B cell (primary cell): ENCODE results near the gene LZTS3. TPM values are rescaled to one million over a fixed set of nuclear protein-coding genes. Genes with fewer than 3 reads are reported as not detected.

ENCODE experiments used
- ATAC-seq: fragments of 200-7000 bp; cut with Tn5 transposase; one replicate; pipeline ENCODE4 v1.10.0; 2021; ENCODE audit warnings: low read depth, mild to moderate bottlenecking, moderate number of reproducible peaks, moderate library complexity
- CTCF ChIA-PET: fragments of 350-600 bp; sonication (Branson Sonifier 250); formaldehyde crosslinking; loops from one replicate; lab custom pipeline; 2021; ENCODE audit warnings: antibody characterized with exemption, inconsistent platforms; lab: Charles Lee
- POLR2A ChIA-PET: fragments of 350-600 bp; sonication (Branson Sonifier 250); formaldehyde crosslinking; loops from one replicate; lab custom pipeline; 2021; ENCODE audit warnings: antibody characterized with exemption; lab: Charles Lee
- DNase-seq: peaks from one replicate; pipeline ENCODE4 v3.0.0; 2013
- H2AFZ ChIP-seq: 2 replicates; pipeline ENCODE4 v1.6.1; 2012; ENCODE audit warnings: mild to moderate bottlenecking, low read depth, low read length; ENCODE audit not compliant: insufficient read depth, poor library complexity, severe bottlenecking
- H3K27ac ChIP-seq, 2 donors: 1 replicate in 1 of 2; 2 replicates in 1 of 2; pipeline ENCODE4 v1.5.1; 2012 to 2013; ENCODE audit warnings: low read length in 2 of 2, mild to moderate bottlenecking in 2 of 2, moderate library complexity in 1 of 2
- H3K27me3 ChIP-seq, 4 experiments: fragments of 200-600 bp in 1 of 4; sonication (generic) in 1 of 4; replicated peaks in 1 of 4; 1 replicate in 2 of 4; 2 replicates in 2 of 4; pipeline versions ENCODE4 v1.6.1 to v1.7.0; 2013 to 2016; ENCODE audit warnings: low read length in 3 of 4, mild to moderate bottlenecking in 2 of 4, mixed read lengths in 1 of 4, moderate library complexity in 1 of 4; ENCODE audit not compliant: insufficient read depth in 4 of 4, control insufficient read depth in 3 of 4; ENCODE audit errors: control extremely low read depth in 1 of 4
- H3K36me3 ChIP-seq, 2 experiments: replicated peaks in 1 of 2; 1 replicate in 1 of 2; 2 replicates in 1 of 2; pipeline versions ENCODE4 v1.6.1 to v1.7.1; 2013; ENCODE audit warnings: low read length in 1 of 2; ENCODE audit not compliant: insufficient read depth in 2 of 2, control insufficient read depth in 1 of 2; ENCODE audit errors: control extremely low read depth in 1 of 2, extremely low read depth in 1 of 2
- H3K4me1 ChIP-seq, 2 donors: fragments of 200-600 bp in 1 of 2; sonication (generic) in 1 of 2; 1 replicate in 1 of 2; 2 replicates in 1 of 2; pipeline versions ENCODE4 v1.5.1 to v1.6.1; 2013 to 2017; ENCODE audit warnings: low read length in 2 of 2; ENCODE audit not compliant: control insufficient read depth in 2 of 2, insufficient read depth in 2 of 2
- H3K4me2 ChIP-seq: replicated peaks from 2 replicates; pipeline ENCODE3; 2012; ENCODE audit warnings: mild to moderate bottlenecking, low read depth, low read length; ENCODE audit not compliant: poor library complexity, severe bottlenecking
- H3K4me3 ChIP-seq, 5 experiments: fragments of 200-600 bp in 1 of 5; sonication (generic) in 1 of 5; 1 replicate in 3 of 5; 2 replicates in 2 of 5; pipeline versions ENCODE4 v1.5.1 to v1.7.0; 2011 to 2016; ENCODE audit warnings: low read length in 4 of 5, mild to moderate bottlenecking in 4 of 5, low read depth in 2 of 5, control low read depth in 1 of 5, moderate library complexity in 1 of 5; ENCODE audit not compliant: insufficient read depth in 1 of 5; ENCODE audit errors: control extremely low read depth in 1 of 5, extremely low read depth in 1 of 5
- H3K79me2 ChIP-seq: fragments of 200-600 bp; sonication (generic); one replicate; pipeline ENCODE4 v1.6.0; 2016; ENCODE audit warnings: low read length; ENCODE audit not compliant: control insufficient read depth, insufficient read depth
- H3K9ac ChIP-seq: fragments of 200-600 bp; sonication (generic); 2 replicates; pipeline ENCODE4 v1.6.1; 2017; ENCODE audit warnings: mild to moderate bottlenecking, low read length, moderate library complexity
- H3K9me3 ChIP-seq, 3 donors: one replicate each; pipeline versions ENCODE4 v1.6.1 to v1.7.1; 2013; ENCODE audit warnings: low read length in 2 of 3; ENCODE audit not compliant: control insufficient read depth in 2 of 3, insufficient read depth in 1 of 3; ENCODE audit errors: control extremely low read depth in 1 of 3
- H4K20me1 ChIP-seq: 2 replicates; pipeline ENCODE4 v1.6.0; 2012; ENCODE audit warnings: mild to moderate bottlenecking, low read length; ENCODE audit not compliant: insufficient read depth, control insufficient read depth, poor library complexity, severe bottlenecking
- H3K27ac Mint-ChIP-seq: one replicate; pipeline ENCODE4 v1.8.0; 2021; ENCODE audit warnings: mixed read lengths
- H3K27me3 Mint-ChIP-seq: one replicate; pipeline ENCODE4 v1.8.0; 2021; ENCODE audit warnings: mixed read lengths
- H3K4me1 Mint-ChIP-seq: one replicate; pipeline ENCODE4 v1.8.0; 2021; ENCODE audit warnings: mixed read lengths
- H3K4me3 Mint-ChIP-seq: one replicate; pipeline ENCODE4 v1.8.0; 2021; ENCODE audit warnings: mixed read lengths
- H3K9me3 Mint-ChIP-seq: one replicate; pipeline ENCODE4 v1.8.0; 2022; ENCODE audit warnings: mixed read lengths; ENCODE audit not compliant: insufficient read depth
- CTCF ChIP-seq: fragments of 200-600 bp; IDR thresholded peaks from one replicate; pipeline ENCODE4 v1.8.0; 2022; ENCODE audit warnings: antibody characterized with exemption, mild to moderate bottlenecking
- EZH2 ChIP-seq: IDR thresholded peaks from 2 replicates; pipeline ENCODE4 v1.6.1; 2012; ENCODE audit warnings: borderline replicate concordance, low read depth, mild to moderate bottlenecking, moderate library complexity, low read length; ENCODE audit not compliant: insufficient read depth, poor library complexity, severe bottlenecking
- WGBS: methylation state at CpG from one replicate; pipeline ENCODE4 v1.1.5; 2013; ENCODE audit warnings: missing lambda C conversion rate; ENCODE audit not compliant: insufficient coverage; 5-methylcytosine and 5-hydroxymethylcytosine counted together
- intact Hi-C: fragments of 100-400 bp; cut with micrococcal nuclease; formaldehyde crosslinking; loops from one replicate; pipeline ENCODE4 v1.10.0; 2022
- polyA plus RNA-seq: library from polyadenylated mRNA; depleted of rRNA; stranded (reverse); fragments of >200 nt; gene quantifications from 2 replicates; pipeline ENCODE4 v1.2.3, GENCODE V29; 2012
- total RNA-seq, 2 donors: library from RNA; stranded (reverse); fragments of 120-200 nt in 1 of 2; gene quantifications; 1 replicate in 1 of 2; 2 replicates in 1 of 2; pipeline versions ENCODE4 v1.2.3 to v1.2.4, GENCODE V29; 2013 to 2022

The LZTS3 gene
- total and polyA plus RNA-seq, 2 donors (not counting 1 experiment from before 2014, with no cell fraction given) = 2.3 to 5.1 TPM

- whole genome bisulfite sequencing = 100% methylated on average over 2 of the region's 5 CpGs
- H4K20me1 ChIP-seq = peaks cover 30% of the 10 kb centered on the region
- intact Hi-C loops = no loop called here
These were observed 37.8 kb downstream of the LZTS3 start for GRCh38 chr20:3135507-3136070.

GRCh38 chr20:3134151-3134550 lies 39.2 kb downstream of the LZTS3 start:
- Histone ChIP-seq H3K36me3 (peaks cover 4 to 6% of the 10 kb centered on the region in 2 experiments), H3K4me3 (no peak overlapping the region), H3K79me2 (peaks cover 53% of the 10 kb centered on the region), H3K4me2 (no peak overlapping the region), H3K9me3 (no peaks in the 10 kb centered on the region), H3K4me1 (no peaks in the 10 kb centered on the region), H3K9ac (no peak overlapping the region), H2AFZ (no peak overlapping the region), H3K27me3 (no peaks in the 10 kb centered on the region), H3K27ac (no peak overlapping the region), H4K20me1 (peaks cover 26% of the 10 kb centered on the region)
- H3K4me1 Mint-ChIP-seq = peaks cover 2% of the 10 kb centered on the region
- WGBS = no CpG with 5 or more reads among the region's 3 CpGs
- no peak for TF ChIP-seq CTCF
- no peak for TF ChIP-seq EZH2
- ChIA-PET CTCF (no interaction called here), POLR2A (no interaction called here)
- ATAC-seq = no peak
- intact Hi-C loops = no loop called here
- H3K27me3 Mint-ChIP-seq = no peaks in the 10 kb centered on the region
- no peaks in the 10 kb centered on the region for H3K9me3 Mint-ChIP-seq
- H3K4me3 Mint-ChIP-seq = no peak overlapping the region
- no peak overlapping the region for H3K27ac Mint-ChIP-seq
- DNase-seq = no peak

More at GRCh38 chr20:3135507-3136070, 37.8 kb downstream of the LZTS3 start:
- H3K4me2 ChIP-seq = no peak overlapping the region
- peaks cover 52% of the 10 kb centered on the region for H3K79me2 ChIP-seq
- H3K36me3 ChIP-seq = peaks cover 4 to 6% of the 10 kb centered on the region in 2 experiments
- H3K27me3 Mint-ChIP-seq = no peaks in the 10 kb centered on the region
- H3K9ac ChIP-seq = no peak overlapping the region
- DNase-seq (no peak), ATAC-seq (no peak)
- H3K27ac Mint-ChIP-seq = no peak overlapping the region
- no peaks in the 10 kb centered on the region for H3K9me3 Mint-ChIP-seq
- no peak overlapping the region for H3K4me3 ChIP-seq
- H3K4me1 Mint-ChIP-seq = peaks cover 2% of the 10 kb centered on the region
- TF ChIP-seq EZH2 (no peak), CTCF (no peak)
- no peaks in the 10 kb centered on the region for H3K27me3 ChIP-seq
- H3K9me3 ChIP-seq = no peaks in the 10 kb centered on the region
- POLR2A ChIA-PET = interaction anchor here (0.5 kb wide), 1 partner anchor 683 kb away, joined by 7 read pairs; no protein-coding TSS in a partner anchor
- H3K27ac ChIP-seq = no peak overlapping the region
- H3K4me1 ChIP-seq = no peaks in the 10 kb centered on the region
- CTCF ChIA-PET = no interaction called here
- H3K4me3 Mint-ChIP-seq = no peak overlapping the region
- no peak overlapping the region for H2AFZ ChIP-seq
